Measurements from ENCODE around the gene ADGRB3. TPM values are rescaled to one million over a fixed set of nuclear protein-coding genes. Genes with fewer than 3 reads are reported as not detected.

ADGRB3 gene
- total and polyA plus RNA-seq, 2 donors (not counting 3 experiments of a cell fraction or from before 2014, with no cell fraction given): not detected

- H4K20me1 ChIP-seq (replicated peaks; ENCODE audit: control insufficient read depth, extremely low read depth, insufficient read depth, low read length): no peaks in the 10 kb centered on the region
- TF ChIP-seq JUN (IDR thresholded peaks at IDR 0.05; ENCODE audit: borderline replicate concordance, insufficient read depth, insufficient read length, low read depth) (no peak), CTCF (IDR thresholded peaks at IDR 0.05; ENCODE audit: extremely low read depth in 1 of 2, insufficient read depth in 1 of 2, low read depth in 1 of 2, low read length in 2 of 2) (no peak), POLR2A (IDR thresholded peaks at IDR 0.05; ENCODE audit: low read depth, low read length) (no peak), POLR2AphosphoS5 (IDR thresholded peaks at IDR 0.05; ENCODE audit: insufficient read depth, low read depth, low read length) (no peak), GATA2 (IDR thresholded peaks at IDR 0.05; ENCODE audit: insufficient read depth, insufficient read length, low read depth, low read length) (no peak), MYC (IDR thresholded peaks at IDR 0.05; ENCODE audit: low read depth, low read length) (no peak), MAX (IDR thresholded peaks at IDR 0.05; ENCODE audit: insufficient read depth, insufficient read length) (no peak), FOS (IDR thresholded peaks at IDR 0.05; ENCODE audit: borderline replicate concordance, insufficient read depth, low read length) (no peak), EZH2 (IDR thresholded peaks at IDR 0.05; ENCODE audit: borderline replicate concordance, low read depth, low read length, severe bottlenecking) (no peak)
- H3K36me3 ChIP-seq (ENCODE audit: control insufficient read depth in 2 of 2, extremely low read depth in 1 of 2, insufficient read depth in 2 of 2, low read length in 2 of 2): no peaks in the 10 kb centered on the region
- FAIRE-seq (no peak), DNase-seq (ENCODE audit: low read depth, low spot score) (no peak)
- no peak overlapping the region for H3K4me2 ChIP-seq (ENCODE audit: insufficient read depth, low read length)
- H3K79me2 ChIP-seq (ENCODE audit: control insufficient read depth, insufficient read depth, low read length): no peaks in the 10 kb centered on the region
- CTCF ChIA-PET: no interaction called here
- dilution Hi-C loops (cut with MboI; ENCODE audit: extremely low pct_ligation_motif_present, low sequenced_read_pairs): no loop called here
- H3K4me1 ChIP-seq (ENCODE audit: control insufficient read depth, extremely low read depth, insufficient read depth, low read length): no peaks in the 10 kb centered on the region
- no peak overlapping the region for H3K4me3 ChIP-seq (replicated peaks in 1 of 3; ENCODE audit: insufficient read depth in 1 of 3, low read depth in 1 of 3, low read length in 3 of 3)
- no peaks in the 10 kb centered on the region for H3K9me3 ChIP-seq (replicated peaks; ENCODE audit: control insufficient read depth, insufficient read depth, low read length)
- intact Hi-C loops (cut with micrococcal nuclease): no loop called here
- no peaks in the 10 kb centered on the region for H3K27me3 ChIP-seq (ENCODE audit: control insufficient read depth in 2 of 2, insufficient read depth in 2 of 2, low read length in 2 of 2)
- H2AFZ ChIP-seq (ENCODE audit: low read depth, low read length): no peak overlapping the region
- POLR2A ChIA-PET: no interaction called here
- BruUV-seq (replicated peaks): no TSS peak
- H3K9me1 ChIP-seq (replicated peaks; ENCODE audit: control insufficient read depth, extremely low read depth, insufficient read depth, low read length): no peaks in the 10 kb centered on the region
- H3K9ac ChIP-seq (replicated peaks; ENCODE audit: extremely low read depth, insufficient read depth, low read length): no peak overlapping the region
- no peak overlapping the region for H3K27ac ChIP-seq (ENCODE audit: insufficient read depth, low read depth, low read length)
Measured at GRCh38 chr6:69086689-69087088, 451.6 kb downstream of the ADGRB3 start.
